H1 (cell line): ENCODE data around the gene MRPS10.

ENCODE experiments used
- CHD2 ChIP-seq: IDR thresholded peaks from 2 replicates; pipeline ENCODE4 v1.6.1; 2012; ENCODE audit warnings: low read length, improper control_type of control experiment
- EP300 ChIP-seq, 2 experiments: IDR thresholded peaks; 1 replicate in 1 of 2; 2 replicates in 1 of 2; pipeline ENCODE4 v1.6.1; 2011 to 2012; ENCODE audit warnings: low read depth in 2 of 2, low read length in 2 of 2, mild to moderate bottlenecking in 2 of 2, borderline replicate concordance in 1 of 2, inconsistent platforms in 1 of 2, moderate library complexity in 1 of 2
- JUN ChIP-seq: IDR thresholded peaks from 2 replicates; pipeline ENCODE4 v1.6.1; 2011; ENCODE audit warnings: low read depth, mild to moderate bottlenecking, improper control_type of control experiment, low read length
- POLR2A ChIP-seq, 2 experiments: IDR thresholded peaks; 1 replicate in 1 of 2; 2 replicates in 1 of 2; pipeline ENCODE4 v1.6.1; 2011; ENCODE audit warnings: low read depth in 2 of 2, low read length in 2 of 2, mild to moderate bottlenecking in 2 of 2; ENCODE audit errors: control extremely low read depth in 1 of 2
- TF ChIP-seq, protein P1 (sequence below), 3 experiments: IDR thresholded peaks; 1 replicate in 2 of 3; 2 replicates in 1 of 3; pipeline versions ENCODE4 v1.5.1 to v1.6.1; 2011; ENCODE audit warnings: low read length in 3 of 3, mild to moderate bottlenecking in 3 of 3, inconsistent platforms in 2 of 3, low read depth in 1 of 3, moderate library complexity in 1 of 3; ENCODE audit not compliant: insufficient read depth in 1 of 3; ENCODE audit errors: control extremely low read depth in 1 of 3

DNA sequence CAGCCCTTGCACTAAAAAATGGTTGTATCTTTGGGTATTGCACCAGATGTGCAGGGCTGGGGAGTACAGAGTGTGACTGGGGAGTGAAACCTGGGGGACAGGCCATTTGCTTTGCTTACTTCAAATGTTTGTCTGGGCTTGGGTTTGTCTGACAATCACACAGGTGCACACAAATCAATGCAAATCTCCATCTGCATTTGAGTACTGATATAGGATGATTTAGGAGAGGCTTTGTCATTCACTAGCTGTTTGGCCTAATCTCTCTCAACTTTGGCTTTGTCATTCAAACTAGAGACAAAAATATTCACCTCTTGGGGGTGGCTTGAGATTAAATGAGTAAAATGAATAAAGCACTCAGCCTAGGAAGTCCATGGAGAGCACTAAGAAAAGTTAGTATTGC lies 40.7 kb downstream of the MRPS10 start:
- TF ChIP-seq JUN (no peak), POLR2A (IDR thresholded peaks at IDR 0.05; ENCODE audit: control extremely low read depth in 1 of 2, low read depth in 2 of 2, low read length in 2 of 2) (no peak), CHD2 (no peak), EP300 (IDR thresholded peaks at IDR 0.05; ENCODE audit: borderline replicate concordance in 1 of 2, low read depth in 2 of 2, low read length in 2 of 2) (no peak)
- TF ChIP-seq, protein P1, sequence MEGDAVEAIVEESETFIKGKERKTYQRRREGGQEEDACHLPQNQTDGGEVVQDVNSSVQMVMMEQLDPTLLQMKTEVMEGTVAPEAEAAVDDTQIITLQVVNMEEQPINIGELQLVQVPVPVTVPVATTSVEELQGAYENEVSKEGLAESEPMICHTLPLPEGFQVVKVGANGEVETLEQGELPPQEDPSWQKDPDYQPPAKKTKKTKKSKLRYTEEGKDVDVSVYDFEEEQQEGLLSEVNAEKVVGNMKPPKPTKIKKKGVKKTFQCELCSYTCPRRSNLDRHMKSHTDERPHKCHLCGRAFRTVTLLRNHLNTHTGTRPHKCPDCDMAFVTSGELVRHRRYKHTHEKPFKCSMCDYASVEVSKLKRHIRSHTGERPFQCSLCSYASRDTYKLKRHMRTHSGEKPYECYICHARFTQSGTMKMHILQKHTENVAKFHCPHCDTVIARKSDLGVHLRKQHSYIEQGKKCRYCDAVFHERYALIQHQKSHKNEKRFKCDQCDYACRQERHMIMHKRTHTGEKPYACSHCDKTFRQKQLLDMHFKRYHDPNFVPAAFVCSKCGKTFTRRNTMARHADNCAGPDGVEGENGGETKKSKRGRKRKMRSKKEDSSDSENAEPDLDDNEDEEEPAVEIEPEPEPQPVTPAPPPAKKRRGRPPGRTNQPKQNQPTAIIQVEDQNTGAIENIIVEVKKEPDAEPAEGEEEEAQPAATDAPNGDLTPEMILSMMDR (IDR thresholded peaks at IDR 0.05; ENCODE audit: control extremely low read depth in 1 of 3, insufficient read depth in 1 of 3, low read depth in 1 of 3, low read length in 3 of 3): no peak
